Measurements from ENCODE around the gene TRMT6. TPM values are rescaled to one million over a fixed set of nuclear protein-coding genes. Genes with fewer than 3 reads are reported as not detected.

Gene TRMT6
- total and polyA plus RNA-seq, 4 donors, result 5.5 to 17.0 (median 10.8) TPM

- no peak overlapping the region for H3K9ac ChIP-seq (ENCODE audit: insufficient read depth in 1 of 2, low read length in 2 of 2)
- H3K9me3 ChIP-seq (ENCODE audit: control insufficient read depth in 4 of 4, insufficient read depth in 3 of 4, low read length in 3 of 4), result no peaks in the 10 kb centered on the region
- no peak overlapping the region for H3K27ac ChIP-seq (ENCODE audit: low read depth in 1 of 2, low read length in 1 of 2)
- DNase-seq (no peak), ATAC-seq (ENCODE audit: insufficient read depth, low FRiP score) (no peak)
- H3K4me3 ChIP-seq, result no peak overlapping the region
- 78 to 89% methylated on average over 3 of the region's 3 CpGs for WGBS, 2 donors
- peaks cover 9 to 16% (median 11%) of the 10 kb centered on the region in 4 donors for H3K36me3 ChIP-seq (ENCODE audit: control insufficient read depth in 4 of 4, insufficient read depth in 4 of 4, low read length in 4 of 4)
- no peaks in the 10 kb centered on the region for H3K27me3 ChIP-seq (ENCODE audit: control insufficient read depth in 3 of 3, insufficient read depth in 3 of 3, low read length in 2 of 3)
- no peaks in the 10 kb centered on the region for H3K4me1 ChIP-seq (ENCODE audit: control insufficient read depth in 5 of 5, insufficient read depth in 5 of 5, low read length in 5 of 5)
- TF ChIP-seq, protein P1, sequence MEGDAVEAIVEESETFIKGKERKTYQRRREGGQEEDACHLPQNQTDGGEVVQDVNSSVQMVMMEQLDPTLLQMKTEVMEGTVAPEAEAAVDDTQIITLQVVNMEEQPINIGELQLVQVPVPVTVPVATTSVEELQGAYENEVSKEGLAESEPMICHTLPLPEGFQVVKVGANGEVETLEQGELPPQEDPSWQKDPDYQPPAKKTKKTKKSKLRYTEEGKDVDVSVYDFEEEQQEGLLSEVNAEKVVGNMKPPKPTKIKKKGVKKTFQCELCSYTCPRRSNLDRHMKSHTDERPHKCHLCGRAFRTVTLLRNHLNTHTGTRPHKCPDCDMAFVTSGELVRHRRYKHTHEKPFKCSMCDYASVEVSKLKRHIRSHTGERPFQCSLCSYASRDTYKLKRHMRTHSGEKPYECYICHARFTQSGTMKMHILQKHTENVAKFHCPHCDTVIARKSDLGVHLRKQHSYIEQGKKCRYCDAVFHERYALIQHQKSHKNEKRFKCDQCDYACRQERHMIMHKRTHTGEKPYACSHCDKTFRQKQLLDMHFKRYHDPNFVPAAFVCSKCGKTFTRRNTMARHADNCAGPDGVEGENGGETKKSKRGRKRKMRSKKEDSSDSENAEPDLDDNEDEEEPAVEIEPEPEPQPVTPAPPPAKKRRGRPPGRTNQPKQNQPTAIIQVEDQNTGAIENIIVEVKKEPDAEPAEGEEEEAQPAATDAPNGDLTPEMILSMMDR (IDR thresholded peaks at IDR 0.05; ENCODE audit: control extremely low read depth, extremely low read depth), result no peak
These were observed 14.1 kb downstream of the TRMT6 start for GRCh38 chr20:5936238-5936637.

DNA sequence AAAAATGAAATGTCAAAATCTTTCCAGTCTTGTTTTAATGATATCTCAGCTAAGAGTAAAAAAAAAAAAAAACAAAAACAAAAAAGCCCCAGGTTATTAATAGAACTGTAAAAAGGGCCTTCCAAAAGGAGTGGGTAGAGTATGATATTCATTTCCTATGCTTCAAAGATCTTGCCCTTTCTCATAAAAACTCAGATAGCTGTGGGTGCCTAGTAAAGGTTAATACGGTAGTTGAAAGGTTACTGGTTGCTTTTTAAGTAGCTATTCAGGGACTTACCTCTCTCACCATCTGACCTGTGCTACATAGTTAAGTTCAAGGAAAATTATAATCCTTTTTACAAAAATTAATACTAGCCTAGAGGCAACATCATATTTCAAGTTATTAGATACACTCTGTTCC is 14.9 kb downstream of the TRMT6 start:
- WGBS, 2 donors, result 81 to 91% methylated on average over 1 of the region's 1 CpG
- Histone ChIP-seq H3K36me3 (ENCODE audit: control insufficient read depth in 4 of 4, insufficient read depth in 4 of 4, low read length in 4 of 4) (peaks cover 5 to 9% (median 8%) of the 10 kb centered on the region in 4 donors), H3K27ac (ENCODE audit: low read depth in 1 of 2, low read length in 1 of 2) (no peak overlapping the region), H3K27me3 (ENCODE audit: control insufficient read depth in 3 of 3, insufficient read depth in 3 of 3, low read length in 2 of 3) (no peaks in the 10 kb centered on the region), H3K4me1 (ENCODE audit: control insufficient read depth in 5 of 5, insufficient read depth in 5 of 5, low read length in 5 of 5) (no peaks in the 10 kb centered on the region), H3K4me3 (no peak overlapping the region), H3K9ac (ENCODE audit: insufficient read depth in 1 of 2, low read length in 2 of 2) (no peak overlapping the region), H3K9me3 (ENCODE audit: control insufficient read depth in 4 of 4, insufficient read depth in 3 of 4, low read length in 3 of 4) (no peaks in the 10 kb centered on the region)
- DNase-seq (no peak), ATAC-seq (ENCODE audit: insufficient read depth, low FRiP score) (no peak)
- TF ChIP-seq, protein P1 (IDR thresholded peaks at IDR 0.05; ENCODE audit: control extremely low read depth, extremely low read depth), result no peak

DNA sequence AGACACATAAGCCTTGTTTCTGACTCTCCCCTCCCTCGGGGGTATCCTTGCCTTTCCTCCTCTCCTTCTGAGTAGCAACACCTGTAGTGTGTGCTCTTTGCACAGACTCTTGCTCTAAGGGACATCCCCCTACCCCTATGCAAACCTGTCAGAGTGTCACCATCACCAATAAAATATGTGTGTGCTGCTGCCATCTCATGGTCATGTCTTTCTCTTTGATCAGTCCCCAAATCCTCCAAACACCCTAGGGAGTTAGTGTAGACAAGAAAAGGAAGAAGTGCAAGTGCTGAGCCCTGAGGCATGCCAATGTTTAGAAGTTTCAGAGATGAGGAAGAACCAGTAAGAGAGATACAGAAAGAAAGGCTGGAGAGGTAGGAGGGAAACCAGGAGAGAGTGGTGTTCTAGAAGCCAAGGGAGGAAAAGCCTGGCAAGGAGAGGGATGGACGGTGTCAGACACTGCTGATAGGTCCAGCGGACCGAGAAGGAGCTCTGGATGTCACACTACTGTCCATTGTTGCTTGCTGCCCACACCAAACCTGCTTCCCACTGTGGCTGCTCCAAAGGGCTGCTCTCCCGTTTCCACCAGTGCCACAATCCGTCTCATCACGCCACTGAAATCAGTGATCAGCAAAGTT is 16.4 kb downstream of the TRMT6 start:
- no peak overlapping the region for H3K27ac ChIP-seq (ENCODE audit: low read depth in 1 of 2, low read length in 1 of 2)
- no peak for DNase-seq
- ATAC-seq (ENCODE audit: insufficient read depth, low FRiP score), result no peak
- no peak overlapping the region for H3K9ac ChIP-seq (ENCODE audit: insufficient read depth in 1 of 2, low read length in 2 of 2)
- H3K36me3 ChIP-seq (ENCODE audit: control insufficient read depth in 4 of 4, insufficient read depth in 4 of 4, low read length in 4 of 4), result peaks cover 0 to 4% (median 1%) of the 10 kb centered on the region in 4 donors
- no peaks in the 10 kb centered on the region for H3K4me1 ChIP-seq (ENCODE audit: control insufficient read depth in 5 of 5, insufficient read depth in 5 of 5, low read length in 5 of 5)
- H3K9me3 ChIP-seq (ENCODE audit: control insufficient read depth in 4 of 4, insufficient read depth in 3 of 4, low read length in 3 of 4), result no peaks in the 10 kb centered on the region
- 67 to 83% methylated on average over 7 of the region's 7 CpGs for WGBS, 2 donors
- TF ChIP-seq, protein P1 (IDR thresholded peaks at IDR 0.05; ENCODE audit: control extremely low read depth, extremely low read depth), result no peak
- H3K4me3 ChIP-seq, result no peak overlapping the region
- H3K27me3 ChIP-seq (ENCODE audit: control insufficient read depth in 3 of 3, insufficient read depth in 3 of 3, low read length in 2 of 3), result no peaks in the 10 kb centered on the region

- Histone ChIP-seq H3K9me3 (ENCODE audit: control insufficient read depth in 4 of 4, insufficient read depth in 3 of 4, low read length in 3 of 4) (no peaks in the 10 kb centered on the region), H3K9ac (ENCODE audit: insufficient read depth in 1 of 2, low read length in 2 of 2) (no peak overlapping the region), H3K27ac (ENCODE audit: low read depth in 1 of 2, low read length in 1 of 2) (no peak overlapping the region), H3K4me3 (no peak overlapping the region), H3K4me1 (ENCODE audit: control insufficient read depth in 5 of 5, insufficient read depth in 5 of 5, low read length in 5 of 5) (no peaks in the 10 kb centered on the region), H3K27me3 (ENCODE audit: control insufficient read depth in 3 of 3, insufficient read depth in 3 of 3, low read length in 2 of 3) (no peaks in the 10 kb centered on the region), H3K36me3 (ENCODE audit: control insufficient read depth in 4 of 4, insufficient read depth in 4 of 4, low read length in 4 of 4) (no peaks in the 10 kb centered on the region)
- ATAC-seq (ENCODE audit: insufficient read depth, low FRiP score) (no peak), DNase-seq (no peak)
- WGBS, 2 donors, result 79 to 96% methylated on average over 3 of the region's 3 CpGs
- TF ChIP-seq, protein P1 (IDR thresholded peaks at IDR 0.05; ENCODE audit: control extremely low read depth, extremely low read depth), result no peak
These were observed 17.5 kb downstream of the TRMT6 start for GRCh38 chr20:5932796-5933195.

Measured in lung (tissue), 12 donors.